Mesothelial cell of epicardium (in vitro differentiated cells): Measurements from ENCODE around the gene SHISA9. TPM values are rescaled to one million over a fixed set of nuclear protein-coding genes. Genes with fewer than 3 reads are reported as not detected.

ENCODE experiments used
- DNase-seq, 2 experiments: peaks; one replicate each; pipeline ENCODE4 v3.0.0; 2021; ENCODE audit warnings: low spot score in 2 of 2; ENCODE audit not compliant: unreplicated experiment in 2 of 2
- H3K27ac Mint-ChIP-seq: 2 replicates; pipeline ENCODE4 v1.8.0; 2021; ENCODE audit warnings: mixed read lengths
- H3K27me3 Mint-ChIP-seq: 2 replicates; pipeline ENCODE4 v1.8.0; 2021; ENCODE audit warnings: low read depth, mixed read lengths
- H3K36me3 Mint-ChIP-seq: 2 replicates; pipeline ENCODE4 v1.8.0; 2021; ENCODE audit warnings: mixed read lengths
- H3K4me1 Mint-ChIP-seq: 2 replicates; pipeline ENCODE4 v1.8.0; 2021; ENCODE audit warnings: mixed read lengths
- H3K4me3 Mint-ChIP-seq: 2 replicates; pipeline ENCODE4 v1.8.0; 2021; ENCODE audit warnings: mild to moderate bottlenecking, moderate library complexity, mixed read lengths
- H3K9me3 Mint-ChIP-seq: 2 replicates; pipeline ENCODE4 v1.8.0; 2021; ENCODE audit warnings: mixed read lengths
- total RNA-seq: library from RNA; stranded (reverse); gene quantifications from 3 replicates; pipeline ENCODE4 v1.2.1, GENCODE V29; 2021
- TF ChIP-seq, protein P1 (sequence below): fragments of 200-600 bp; sonication (generic); IDR thresholded peaks from one replicate; pipeline ENCODE4 v1.5.0; 2021; ENCODE audit warnings: antibody characterized with exemption; ENCODE audit not compliant: unreplicated experiment

Gene SHISA9
- total RNA-seq, 1 donor from 2014 or later: 0.04 TPM

DNA sequence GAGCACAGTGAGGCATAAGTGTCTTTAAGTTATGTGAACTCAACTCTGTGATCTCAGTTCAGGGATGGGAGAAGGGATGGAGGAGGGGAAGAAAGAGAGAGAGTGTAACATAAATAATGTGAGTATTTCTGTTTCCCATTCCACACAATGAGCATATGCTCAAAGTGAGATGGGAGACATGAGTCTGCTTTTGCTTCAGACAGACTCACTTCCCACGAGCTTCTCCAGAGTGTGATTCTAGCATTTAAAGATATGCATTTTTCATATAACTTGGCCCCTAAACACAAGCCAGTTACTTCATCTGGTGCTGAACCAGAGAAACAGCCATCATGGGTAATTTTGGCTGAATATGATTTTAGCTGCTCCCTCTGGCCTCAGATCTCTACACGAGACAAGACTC, 35.0 kb downstream of the SHISA9 start:
- TF ChIP-seq, protein P1, sequence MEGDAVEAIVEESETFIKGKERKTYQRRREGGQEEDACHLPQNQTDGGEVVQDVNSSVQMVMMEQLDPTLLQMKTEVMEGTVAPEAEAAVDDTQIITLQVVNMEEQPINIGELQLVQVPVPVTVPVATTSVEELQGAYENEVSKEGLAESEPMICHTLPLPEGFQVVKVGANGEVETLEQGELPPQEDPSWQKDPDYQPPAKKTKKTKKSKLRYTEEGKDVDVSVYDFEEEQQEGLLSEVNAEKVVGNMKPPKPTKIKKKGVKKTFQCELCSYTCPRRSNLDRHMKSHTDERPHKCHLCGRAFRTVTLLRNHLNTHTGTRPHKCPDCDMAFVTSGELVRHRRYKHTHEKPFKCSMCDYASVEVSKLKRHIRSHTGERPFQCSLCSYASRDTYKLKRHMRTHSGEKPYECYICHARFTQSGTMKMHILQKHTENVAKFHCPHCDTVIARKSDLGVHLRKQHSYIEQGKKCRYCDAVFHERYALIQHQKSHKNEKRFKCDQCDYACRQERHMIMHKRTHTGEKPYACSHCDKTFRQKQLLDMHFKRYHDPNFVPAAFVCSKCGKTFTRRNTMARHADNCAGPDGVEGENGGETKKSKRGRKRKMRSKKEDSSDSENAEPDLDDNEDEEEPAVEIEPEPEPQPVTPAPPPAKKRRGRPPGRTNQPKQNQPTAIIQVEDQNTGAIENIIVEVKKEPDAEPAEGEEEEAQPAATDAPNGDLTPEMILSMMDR: no peak
- Mint-ChIP-seq H3K27me3 (peaks cover under 1% of the 10 kb centered on the region), H3K4me1 (peaks cover 4% of the 10 kb centered on the region), H3K27ac (no peak overlapping the region), H3K4me3 (no peak overlapping the region), H3K36me3 (no peaks in the 10 kb centered on the region), H3K9me3 (peaks cover 5% of the 10 kb centered on the region)
- DNase-seq: no peak

DNA sequence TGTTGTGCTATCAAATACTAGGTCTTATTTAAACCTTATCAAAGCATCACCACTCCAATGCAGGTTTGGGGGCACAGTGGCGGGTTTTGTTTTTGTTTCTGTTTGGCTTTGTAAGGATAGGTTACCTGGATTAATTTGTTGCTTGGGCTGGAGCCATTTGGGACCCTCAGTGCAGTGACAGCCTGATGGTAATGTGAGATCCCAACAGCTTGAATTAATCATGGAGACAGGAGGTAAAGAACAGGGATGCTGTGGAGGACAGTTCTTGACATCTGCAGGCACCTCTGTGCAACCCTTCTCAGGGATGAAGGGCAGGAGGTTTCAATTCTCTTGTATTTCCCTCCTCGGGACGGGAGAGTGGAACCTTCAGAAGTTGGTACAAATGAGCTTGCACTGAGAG, 40.5 kb downstream of the SHISA9 start:
- H3K27me3 Mint-ChIP-seq: no peaks in the 10 kb centered on the region
- H3K4me3 Mint-ChIP-seq: no peak overlapping the region
- H3K9me3 Mint-ChIP-seq: no peaks in the 10 kb centered on the region
- H3K4me1 Mint-ChIP-seq: peaks cover 4% of the 10 kb centered on the region
- TF ChIP-seq, protein P1: no peak
- no peak for DNase-seq
- H3K36me3 Mint-ChIP-seq: no peaks in the 10 kb centered on the region
- no peak overlapping the region for H3K27ac Mint-ChIP-seq

DNA sequence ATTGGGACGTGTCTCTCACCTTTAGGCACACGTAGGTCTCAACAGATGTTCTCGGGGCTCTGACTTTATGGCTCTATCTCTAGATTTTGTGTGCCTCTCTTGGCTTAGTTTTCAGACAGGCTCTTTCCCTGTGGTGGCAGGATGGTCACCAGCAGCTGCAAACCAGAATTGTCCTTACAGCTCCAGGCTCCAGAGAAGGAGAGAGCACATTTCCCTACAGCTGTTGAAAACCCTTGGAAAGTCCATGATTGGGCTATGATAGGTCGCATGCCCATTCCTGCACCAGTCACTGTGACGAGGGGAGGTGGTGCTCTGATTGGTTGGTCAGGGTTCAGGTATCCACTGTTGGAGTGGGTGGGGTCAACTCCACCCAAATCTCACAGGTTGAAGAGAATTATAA, 41.5 kb downstream of the SHISA9 start:
- H3K36me3 Mint-ChIP-seq: no peaks in the 10 kb centered on the region
- TF ChIP-seq, protein P1: no peak
- no peak overlapping the region for H3K4me3 Mint-ChIP-seq
- H3K4me1 Mint-ChIP-seq: peaks cover 4% of the 10 kb centered on the region
- no peaks in the 10 kb centered on the region for H3K9me3 Mint-ChIP-seq
- no peaks in the 10 kb centered on the region for H3K27me3 Mint-ChIP-seq
- no peak overlapping the region for H3K27ac Mint-ChIP-seq
- no peak for DNase-seq

GRCh38 chr16:12944300-12944699, 42.9 kb downstream of the SHISA9 start:
- TF ChIP-seq, protein P1: no peak
- Mint-ChIP-seq H3K4me3 (no peak overlapping the region), H3K9me3 (no peaks in the 10 kb centered on the region), H3K36me3 (no peaks in the 10 kb centered on the region), H3K4me1 (peaks cover 4% of the 10 kb centered on the region), H3K27ac (no peak overlapping the region), H3K27me3 (no peaks in the 10 kb centered on the region)
- DNase-seq: no peak

DNA sequence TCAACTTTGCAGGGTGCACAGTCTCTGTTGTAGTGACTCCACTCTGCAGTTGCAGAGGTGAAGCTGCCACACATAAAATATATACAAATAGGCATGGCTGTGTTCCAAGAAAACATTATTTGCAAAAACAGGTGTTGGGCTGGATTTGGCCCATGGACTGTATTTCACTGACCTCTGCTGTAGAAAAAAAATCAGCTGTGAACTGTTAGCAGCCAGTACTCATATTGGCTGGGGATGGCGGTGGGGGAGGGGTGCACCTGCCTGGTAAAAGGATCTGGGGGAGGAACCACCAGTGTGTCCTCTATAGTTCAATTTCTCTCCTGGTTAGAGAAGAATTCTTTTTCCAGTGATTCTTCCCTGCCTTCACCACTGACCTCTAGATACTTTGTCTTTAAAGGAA, 50.0 kb downstream of the SHISA9 start:
- peaks cover 5% of the 10 kb centered on the region for H3K9me3 Mint-ChIP-seq
- TF ChIP-seq, protein P1: no peak
- no peak for DNase-seq
- H3K27me3 Mint-ChIP-seq: no peaks in the 10 kb centered on the region
- no peak overlapping the region for H3K4me3 Mint-ChIP-seq
- H3K36me3 Mint-ChIP-seq: no peaks in the 10 kb centered on the region
- H3K27ac Mint-ChIP-seq: no peak overlapping the region
- H3K4me1 Mint-ChIP-seq: no peaks in the 10 kb centered on the region

DNA sequence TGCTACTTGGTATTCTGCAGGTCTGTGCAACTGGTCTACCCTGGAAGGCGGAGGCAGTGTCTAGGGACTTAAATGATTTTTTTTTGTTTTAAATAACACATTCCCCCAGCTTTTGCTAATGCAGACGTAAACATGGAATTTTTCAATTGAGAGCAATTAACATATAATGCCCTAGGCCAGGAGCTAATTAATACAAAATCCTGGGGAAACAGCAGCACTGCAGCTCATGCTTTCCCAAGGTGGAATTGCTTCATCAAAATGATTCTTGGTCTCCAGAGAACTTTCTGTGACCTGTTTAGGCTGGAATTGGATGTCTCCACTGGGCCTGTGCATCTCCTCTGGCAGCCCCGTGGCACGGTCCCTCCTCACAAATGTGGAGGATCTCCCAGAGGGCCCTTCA, 50.6 kb downstream of the SHISA9 start:
- H3K36me3 Mint-ChIP-seq: no peaks in the 10 kb centered on the region
- no peaks in the 10 kb centered on the region for H3K4me1 Mint-ChIP-seq
- no peak overlapping the region for H3K27ac Mint-ChIP-seq
- H3K4me3 Mint-ChIP-seq: no peak overlapping the region
- TF ChIP-seq, protein P1: no peak
- no peak for DNase-seq
- H3K27me3 Mint-ChIP-seq: no peaks in the 10 kb centered on the region
- H3K9me3 Mint-ChIP-seq: peaks cover 5% of the 10 kb centered on the region
